PFSK-1 (cell line): ENCODE data around the gene ODC1.

Experiments used
- POLR2AphosphoS5 ChIP-seq: IDR thresholded peaks from 2 replicates; pipeline ENCODE4 v1.6.1; 2012; ENCODE audit warnings: low read depth, mild to moderate bottlenecking, control low read depth, low read length, moderate library complexity
- REST ChIP-seq, 2 experiments: IDR thresholded peaks; 2 replicates each; pipeline versions ENCODE4 v1.6.1 to v1.8.0; 2011 to 2012; ENCODE audit warnings: low read depth in 2 of 2, low read length in 2 of 2, control low read depth in 1 of 2, inconsistent platforms in 1 of 2, mild to moderate bottlenecking in 1 of 2, moderate library complexity in 1 of 2; ENCODE audit not compliant: insufficient read depth in 1 of 2
- SIN3A ChIP-seq: IDR thresholded peaks from 2 replicates; pipeline ENCODE4 v1.6.1; 2012; ENCODE audit warnings: mild to moderate bottlenecking, low read length, moderate library complexity, borderline replicate concordance; ENCODE audit not compliant: insufficient read depth

GRCh38 chr2:10490806-10491291 lies 42.7 kb upstream of the ODC1 start:
- TF ChIP-seq REST (IDR thresholded peaks at IDR 0.05; ENCODE audit: insufficient read depth in 1 of 2, low read depth in 2 of 2, low read length in 2 of 2), result no peak
- no peak for TF ChIP-seq POLR2AphosphoS5
- TF ChIP-seq SIN3A, result no peak
